Measurements from ENCODE around the gene CDK14.

- TF ChIP-seq POLR2A (IDR thresholded peaks at IDR 0.05), result no peak
- no peak for TF ChIP-seq CTCF (IDR thresholded peaks at IDR 0.05)
These were observed 573.0 kb downstream of the CDK14 start for GRCh38 chr7:91168871-91169829.

Measured in ovary (tissue), 3 donors.